Measurements from ENCODE around the gene KRT73.

DNA sequence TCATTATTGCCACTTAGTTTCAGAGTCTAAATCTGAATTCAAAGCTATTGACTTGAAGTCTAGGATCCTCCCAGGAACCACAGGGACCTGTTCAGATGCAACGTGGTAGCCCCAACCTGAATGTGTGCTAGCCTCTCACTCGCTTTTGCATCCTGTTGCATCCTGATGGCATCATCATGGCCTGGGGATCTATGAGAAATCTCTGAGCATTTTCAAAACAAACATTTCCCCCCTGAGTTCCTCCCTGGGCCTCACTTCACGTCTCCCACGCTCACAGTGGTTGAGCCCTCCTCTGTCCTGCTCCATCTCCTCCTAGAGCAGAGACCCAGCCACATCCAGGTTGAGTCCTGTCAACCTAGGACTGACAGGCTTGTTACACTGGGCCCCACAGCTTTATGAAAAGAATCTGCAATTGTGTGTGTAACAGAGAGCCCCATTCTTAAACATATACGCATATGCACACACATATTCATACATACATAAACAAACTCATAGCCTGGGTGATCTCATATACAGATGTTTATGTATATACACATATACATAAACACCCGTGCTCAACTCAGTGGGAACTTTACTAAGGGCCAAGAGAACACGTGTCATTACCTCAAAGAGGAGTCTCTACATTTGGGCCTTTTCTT lies 11.7 kb downstream of the KRT73 start:
- TF ChIP-seq, protein P1, sequence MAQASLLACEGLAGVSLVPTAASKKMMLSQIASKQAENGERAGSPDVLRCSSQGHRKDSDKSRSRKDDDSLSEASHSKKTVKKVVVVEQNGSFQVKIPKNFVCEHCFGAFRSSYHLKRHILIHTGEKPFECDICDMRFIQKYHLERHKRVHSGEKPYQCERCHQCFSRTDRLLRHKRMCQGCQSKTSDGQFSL (CRISPR knock-in tag; IDR thresholded peaks at IDR 0.05): no peak
- TF ChIP-seq, protein P1 (tag; IDR thresholded peaks at IDR 0.05): no peak
- TF ChIP-seq NFATC3 (IDR thresholded peaks at IDR 0.05) (no peak), KAT2B (IDR thresholded peaks at IDR 0.05; ENCODE audit: low read depth, low read length) (no peak), CHCHD3 (CRISPR knock-in tag; IDR thresholded peaks at IDR 0.05) (no peak), TCF7L2 (IDR thresholded peaks at IDR 0.05; ENCODE audit: low read depth, low read length) (no peak), YY1 (IDR thresholded peaks at IDR 0.05; ENCODE audit: borderline replicate concordance in 1 of 3, control insufficient read depth in 1 of 3, extremely low read depth in 1 of 3, insufficient read depth in 3 of 3, insufficient read length in 1 of 3, insufficient replicate concordance in 2 of 3, low read depth in 1 of 3, low read length in 2 of 3) (no peak), CSDE1 (IDR thresholded peaks at IDR 0.05) (no peak), RBBP5 (IDR thresholded peaks at IDR 0.05; ENCODE audit: borderline replicate concordance, insufficient read depth, low read length, poor library complexity, severe bottlenecking) (no peak), GABPA (tag; conservative IDR thresholded peaks at IDR 0.05; ENCODE audit: low read depth) (0 out of 2 replicates have a peak, but pooled peaks have one; percentile 35), NR3C1 (CRISPR knock-in tag; IDR thresholded peaks at IDR 0.05) (no peak), L3MBTL2 (IDR thresholded peaks at IDR 0.05) (no peak)
- TF ChIP-seq, protein P2, sequence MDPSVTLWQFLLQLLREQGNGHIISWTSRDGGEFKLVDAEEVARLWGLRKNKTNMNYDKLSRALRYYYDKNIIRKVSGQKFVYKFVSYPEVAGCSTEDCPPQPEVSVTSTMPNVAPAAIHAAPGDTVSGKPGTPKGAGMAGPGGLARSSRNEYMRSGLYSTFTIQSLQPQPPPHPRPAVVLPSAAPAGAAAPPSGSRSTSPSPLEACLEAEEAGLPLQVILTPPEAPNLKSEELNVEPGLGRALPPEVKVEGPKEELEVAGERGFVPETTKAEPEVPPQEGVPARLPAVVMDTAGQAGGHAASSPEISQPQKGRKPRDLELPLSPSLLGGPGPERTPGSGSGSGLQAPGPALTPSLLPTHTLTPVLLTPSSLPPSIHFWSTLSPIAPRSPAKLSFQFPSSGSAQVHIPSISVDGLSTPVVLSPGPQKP (CRISPR knock-in tag; IDR thresholded peaks at IDR 0.05): no peak
- TF ChIP-seq, protein P3, sequence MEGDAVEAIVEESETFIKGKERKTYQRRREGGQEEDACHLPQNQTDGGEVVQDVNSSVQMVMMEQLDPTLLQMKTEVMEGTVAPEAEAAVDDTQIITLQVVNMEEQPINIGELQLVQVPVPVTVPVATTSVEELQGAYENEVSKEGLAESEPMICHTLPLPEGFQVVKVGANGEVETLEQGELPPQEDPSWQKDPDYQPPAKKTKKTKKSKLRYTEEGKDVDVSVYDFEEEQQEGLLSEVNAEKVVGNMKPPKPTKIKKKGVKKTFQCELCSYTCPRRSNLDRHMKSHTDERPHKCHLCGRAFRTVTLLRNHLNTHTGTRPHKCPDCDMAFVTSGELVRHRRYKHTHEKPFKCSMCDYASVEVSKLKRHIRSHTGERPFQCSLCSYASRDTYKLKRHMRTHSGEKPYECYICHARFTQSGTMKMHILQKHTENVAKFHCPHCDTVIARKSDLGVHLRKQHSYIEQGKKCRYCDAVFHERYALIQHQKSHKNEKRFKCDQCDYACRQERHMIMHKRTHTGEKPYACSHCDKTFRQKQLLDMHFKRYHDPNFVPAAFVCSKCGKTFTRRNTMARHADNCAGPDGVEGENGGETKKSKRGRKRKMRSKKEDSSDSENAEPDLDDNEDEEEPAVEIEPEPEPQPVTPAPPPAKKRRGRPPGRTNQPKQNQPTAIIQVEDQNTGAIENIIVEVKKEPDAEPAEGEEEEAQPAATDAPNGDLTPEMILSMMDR (IDR thresholded peaks at IDR 0.05 in 2 of 3, conservative IDR thresholded peaks at IDR 0.05 in 1 of 3; ENCODE audit: insufficient read depth in 2 of 3, low read depth in 1 of 3, low read length in 3 of 3): no peak
